HG03575 (cell line): Measurements from ENCODE around the gene NOL9.

ENCODE experiments used
- ATAC-seq: cut with Tn5 transposase; IDR thresholded peaks from one replicate; pipeline ENCODE4 v1.9.1; 2021; ENCODE audit not compliant: unreplicated experiment, insufficient number of reproducible peaks, low FRiP score; ENCODE audit errors: extremely low read depth

Gene NOL9

GRCh38 chr1:6483017-6483760 lies 71.1 kb downstream of the NOL9 start:
- ATAC-seq: no peak

GRCh38 chr1:6481820-6482219 lies 72.5 kb downstream of the NOL9 start:
- ATAC-seq: no peak

GRCh38 chr1:6477039-6477820 lies 77.1 kb downstream of the NOL9 start:
- ATAC-seq: no peak

- ATAC-seq: no peak
Observed at GRCh38 chr1:6476483-6476882, 77.8 kb downstream of the NOL9 start.

GRCh38 chr1:6475381-6476133 lies 78.8 kb downstream of the NOL9 start:
- ATAC-seq: no peak

- ATAC-seq: no peak
Observed at GRCh38 chr1:6474815-6475282, 79.5 kb downstream of the NOL9 start.

- no peak for ATAC-seq
Observed at GRCh38 chr1:6473974-6474814, 80.1 kb downstream of the NOL9 start.

- ATAC-seq: no peak
Observed at GRCh38 chr1:6473156-6473555, 81.2 kb downstream of the NOL9 start.

- ATAC-seq: no peak
Observed at GRCh38 chr1:6472391-6472790, 81.9 kb downstream of the NOL9 start.

- no peak for ATAC-seq
Observed at GRCh38 chr1:6471970-6472368, 82.3 kb downstream of the NOL9 start.
